ENCODE measurements around the gene GRIPAP1.

Gene GRIPAP1, protein sequence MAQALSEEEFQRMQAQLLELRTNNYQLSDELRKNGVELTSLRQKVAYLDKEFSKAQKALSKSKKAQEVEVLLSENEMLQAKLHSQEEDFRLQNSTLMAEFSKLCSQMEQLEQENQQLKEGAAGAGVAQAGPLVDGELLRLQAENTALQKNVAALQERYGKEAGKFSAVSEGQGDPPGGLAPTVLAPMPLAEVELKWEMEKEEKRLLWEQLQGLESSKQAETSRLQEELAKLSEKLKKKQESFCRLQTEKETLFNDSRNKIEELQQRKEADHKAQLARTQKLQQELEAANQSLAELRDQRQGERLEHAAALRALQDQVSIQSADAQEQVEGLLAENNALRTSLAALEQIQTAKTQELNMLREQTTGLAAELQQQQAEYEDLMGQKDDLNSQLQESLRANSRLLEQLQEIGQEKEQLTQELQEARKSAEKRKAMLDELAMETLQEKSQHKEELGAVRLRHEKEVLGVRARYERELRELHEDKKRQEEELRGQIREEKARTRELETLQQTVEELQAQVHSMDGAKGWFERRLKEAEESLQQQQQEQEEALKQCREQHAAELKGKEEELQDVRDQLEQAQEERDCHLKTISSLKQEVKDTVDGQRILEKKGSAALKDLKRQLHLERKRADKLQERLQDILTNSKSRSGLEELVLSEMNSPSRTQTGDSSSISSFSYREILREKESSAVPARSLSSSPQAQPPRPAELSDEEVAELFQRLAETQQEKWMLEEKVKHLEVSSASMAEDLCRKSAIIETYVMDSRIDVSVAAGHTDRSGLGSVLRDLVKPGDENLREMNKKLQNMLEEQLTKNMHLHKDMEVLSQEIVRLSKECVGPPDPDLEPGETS

DNA sequence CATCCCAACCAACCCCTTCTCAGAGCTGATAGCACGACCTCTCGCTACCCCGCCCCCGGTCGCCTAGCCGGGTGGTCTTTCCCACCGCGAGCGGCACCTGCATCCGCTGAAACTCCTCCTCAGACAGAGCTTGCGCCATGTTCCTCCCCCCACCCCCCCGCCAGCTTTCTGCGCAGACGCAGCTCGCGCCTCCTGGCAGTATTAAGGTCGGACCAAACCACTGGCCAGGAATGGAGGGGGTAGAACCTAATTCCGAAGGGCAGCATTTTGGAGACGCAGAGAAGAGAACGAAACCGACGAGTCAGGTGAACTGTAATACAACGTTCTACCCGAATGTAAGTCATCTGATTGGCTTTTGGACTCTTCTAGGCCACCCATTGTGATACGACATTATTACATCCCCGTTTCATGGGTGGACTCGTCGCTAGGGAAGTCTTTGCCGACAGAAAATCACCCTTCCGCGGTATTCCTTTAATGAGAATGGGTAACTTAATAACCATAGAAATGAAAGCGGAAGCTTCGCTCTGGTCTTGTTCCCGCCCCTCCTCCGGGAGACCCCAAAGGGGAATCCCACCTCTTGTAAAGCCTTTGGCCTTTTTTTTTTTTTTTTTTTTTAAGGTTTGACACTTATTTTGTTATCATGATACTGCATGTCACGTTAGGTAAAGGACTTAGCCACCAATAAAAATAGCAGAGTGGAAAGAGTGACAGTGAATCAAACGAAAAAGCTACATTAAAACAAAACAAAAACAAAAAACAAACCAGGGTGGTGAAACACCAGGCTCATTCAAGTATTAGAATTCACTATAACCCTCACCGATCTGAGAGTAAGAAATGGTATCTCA lies at the start of gene GRIPAP1:
GRIPAP1 (minus strand) TSS at position 174 of the 845 bp plus-strand sequence; CDS start at position 139, 35 bp downstream.
- in situ Hi-C loops (cut with MboI; ENCODE audit: low sequenced_read_pairs) = no loop called here

DNA sequence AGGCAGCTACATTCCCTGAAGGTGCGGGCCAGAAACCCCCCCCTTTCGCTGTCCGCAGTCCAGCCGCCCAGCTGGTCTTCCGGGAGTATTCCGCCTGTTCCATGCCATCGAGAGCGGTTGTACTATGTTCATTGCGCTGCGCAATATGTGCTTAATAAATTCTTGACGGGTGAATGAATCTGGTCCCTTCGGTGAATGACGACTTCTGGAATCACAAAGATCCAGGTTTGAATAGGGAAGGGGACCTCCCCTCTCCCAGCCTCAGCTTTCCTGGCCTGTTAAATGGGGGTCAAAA lies 41.9 kb upstream of the GRIPAP1 start:
- in situ Hi-C loops (cut with MboI; ENCODE audit: low sequenced_read_pairs) = no loop called here

DNA sequence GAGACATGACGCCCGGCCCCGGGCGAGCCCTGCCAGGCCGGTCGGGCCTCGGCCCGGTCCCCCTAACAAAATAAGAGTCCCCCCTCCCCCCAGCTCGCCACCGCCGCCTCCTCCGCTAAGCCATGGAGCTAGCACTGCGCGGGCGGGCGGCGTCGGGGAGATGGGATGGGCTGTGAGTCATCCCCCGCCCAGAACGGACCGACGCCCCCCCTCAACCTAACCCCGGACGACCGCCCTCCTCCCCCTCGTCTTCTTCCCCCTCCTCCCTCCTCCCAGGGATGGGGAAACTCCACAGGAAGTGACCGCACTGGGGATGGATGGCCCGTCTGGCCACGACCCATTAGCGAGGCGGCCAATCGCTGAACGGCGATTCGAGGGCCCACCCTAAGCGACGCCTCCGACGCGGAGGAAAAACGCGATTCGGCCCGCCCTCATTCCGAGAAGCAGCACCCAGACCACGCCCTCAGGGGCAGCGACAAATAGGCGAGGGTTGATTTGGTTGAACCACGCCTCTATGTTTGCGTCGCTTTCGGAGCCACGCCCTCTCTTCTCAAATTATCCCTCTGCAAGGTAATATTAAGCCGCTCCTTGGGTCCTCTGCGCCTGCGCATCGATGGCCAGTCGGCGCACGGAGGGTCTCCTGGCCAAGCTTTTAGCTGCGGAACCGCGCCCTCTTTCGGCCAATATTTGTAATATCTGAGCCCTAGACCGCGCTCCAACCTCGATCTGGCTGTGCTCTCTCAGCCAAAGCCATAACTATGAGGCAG lies 41.3 kb upstream of the GRIPAP1 start, which contains the start of gene TFE3:
TFE3 (minus strand) TSS at position 138 of the 767 bp plus-strand sequence; CDS start at position 7, 131 bp downstream.
- in situ Hi-C loops (cut with MboI; ENCODE audit: low sequenced_read_pairs) = no loop called here

DNA sequence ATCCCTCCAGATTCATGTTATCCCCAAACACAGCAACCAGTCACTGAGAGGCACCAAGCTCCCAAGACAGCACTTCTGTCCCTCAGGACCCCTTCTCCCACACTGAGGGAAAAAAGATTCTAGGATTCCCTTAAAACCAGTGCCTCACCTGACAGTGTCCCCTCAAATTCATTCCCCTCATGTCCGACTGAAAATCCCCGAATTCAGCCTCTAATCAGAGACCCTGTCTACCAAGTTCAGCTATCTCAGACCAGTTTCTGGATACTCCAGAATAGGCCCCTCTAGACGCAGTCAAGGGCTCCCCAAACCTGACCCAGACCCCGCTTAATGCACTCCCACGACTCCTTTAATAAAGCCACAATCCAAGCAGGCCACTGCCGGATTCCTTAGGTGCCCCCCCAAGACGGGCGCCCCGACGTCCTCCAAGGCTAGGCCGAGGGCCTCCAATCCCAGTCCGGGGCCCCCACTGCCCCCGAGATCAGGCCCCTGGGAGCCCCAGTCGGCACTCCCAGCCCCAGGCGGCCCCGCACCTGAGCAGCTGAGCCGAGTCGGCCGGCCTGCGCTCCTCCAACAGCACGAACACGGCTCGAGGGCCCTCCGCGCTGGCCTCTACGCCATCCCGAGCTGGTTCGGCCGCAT lies 40.6 kb upstream of the GRIPAP1 start:
- in situ Hi-C loops (cut with MboI; ENCODE audit: low sequenced_read_pairs) = no loop called here

DNA sequence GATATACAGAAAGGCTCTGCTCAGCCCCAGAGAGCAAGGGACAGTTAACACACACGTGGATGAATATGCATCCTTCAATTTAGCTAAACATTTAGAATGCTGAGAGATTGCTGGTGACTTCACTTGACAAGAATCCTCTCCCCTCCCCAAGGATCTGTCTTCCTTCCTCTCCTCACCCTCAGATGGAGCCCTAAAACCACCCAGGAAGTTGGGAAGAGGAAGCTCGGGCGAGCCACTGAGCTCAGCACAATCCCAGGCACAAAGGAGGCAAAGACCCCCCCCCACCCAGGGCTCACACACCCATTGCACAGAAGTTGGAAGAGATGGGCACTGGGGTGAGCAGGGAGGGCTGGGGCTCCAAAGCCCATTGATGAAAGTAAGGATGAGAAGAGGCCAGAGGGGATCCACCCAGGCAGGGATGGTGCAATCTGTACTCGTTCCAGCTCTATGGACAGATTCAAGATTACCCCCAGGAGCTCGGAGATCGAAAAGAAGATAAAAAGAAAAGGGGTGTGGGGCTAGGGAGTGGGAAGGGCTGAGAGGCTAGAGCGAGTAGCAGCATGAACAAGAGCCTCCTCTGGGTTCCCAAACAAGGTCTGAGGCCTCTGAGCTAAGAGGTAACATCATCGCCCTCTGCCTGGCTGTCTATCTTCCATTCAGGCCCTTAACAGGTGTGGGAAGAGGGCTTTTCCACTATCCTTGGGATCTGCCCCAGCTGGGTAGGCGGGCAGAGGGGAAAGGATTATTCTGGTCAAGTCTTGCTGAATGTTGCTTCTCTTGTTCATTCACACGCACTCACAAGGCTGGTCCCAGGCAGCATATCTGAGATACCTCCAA lies 39.9 kb upstream of the GRIPAP1 start:
- in situ Hi-C loops (cut with MboI; ENCODE audit: low sequenced_read_pairs) = no loop called here

DNA sequence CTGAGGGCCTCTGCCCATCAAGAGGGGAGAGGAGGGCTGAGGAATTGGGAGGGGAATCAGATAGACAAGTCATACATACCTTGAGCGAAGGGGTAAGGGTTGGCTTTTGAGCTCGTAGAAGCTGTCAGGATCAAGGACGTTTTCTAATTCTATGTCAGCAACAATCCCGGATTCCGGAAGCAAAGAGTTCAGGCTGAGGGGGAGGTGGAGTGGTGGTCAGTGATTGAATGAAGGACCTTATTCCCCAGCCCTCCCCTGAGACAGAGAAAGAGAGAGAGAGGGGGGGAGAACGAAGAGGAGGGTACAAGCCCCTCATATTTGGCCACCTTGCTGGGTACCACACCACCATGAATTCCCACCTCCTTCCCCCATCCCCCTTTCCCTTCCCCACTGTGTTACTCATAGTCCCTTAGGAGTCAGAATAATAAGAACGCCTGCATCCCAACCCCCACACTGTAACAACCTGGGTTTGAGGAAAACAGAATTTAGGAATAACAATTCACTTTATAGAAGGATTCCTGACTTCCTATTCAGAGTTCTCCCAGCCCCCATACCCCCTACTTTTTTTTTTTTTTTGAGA lies 38.4 kb upstream of the GRIPAP1 start:
- in situ Hi-C loops (cut with MboI; ENCODE audit: low sequenced_read_pairs) = no loop called here

DNA sequence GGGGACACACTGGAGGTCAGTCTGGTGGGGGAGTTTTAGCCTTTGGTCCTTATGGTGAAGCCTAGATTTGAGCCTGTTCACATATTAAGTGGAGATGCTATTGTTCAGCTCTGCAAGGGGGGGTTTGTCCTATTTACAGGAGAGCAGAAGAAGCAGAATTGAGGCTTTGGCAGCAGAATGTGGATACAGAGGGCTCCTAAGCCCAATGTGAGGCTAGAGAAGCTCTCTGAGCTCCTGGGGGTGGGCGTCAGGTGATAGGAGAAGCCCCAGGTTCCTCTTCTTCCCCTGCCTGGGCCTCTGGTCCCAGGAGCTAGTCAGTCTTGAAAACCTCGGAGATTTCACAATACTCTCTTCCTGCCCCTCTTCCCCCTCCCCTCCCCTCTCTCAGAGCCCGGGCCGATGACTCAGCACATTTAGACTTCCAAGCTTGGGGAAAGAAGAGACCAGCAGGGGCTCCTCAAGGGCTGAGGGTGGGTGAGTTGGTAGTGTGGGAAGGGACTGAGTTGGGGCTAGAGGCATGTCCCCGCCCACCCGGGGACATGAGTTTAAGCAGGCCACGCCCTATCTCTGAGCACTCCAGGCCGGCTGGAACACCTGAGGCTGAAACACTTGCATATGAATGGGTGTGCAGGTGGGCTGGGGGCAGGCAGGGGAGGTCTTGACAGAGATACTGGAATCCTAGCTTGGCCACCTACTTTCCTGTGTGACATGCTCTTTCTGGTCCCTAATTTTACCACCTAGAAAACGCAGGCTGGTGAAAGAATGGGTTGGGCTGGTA lies 37.7 kb upstream of the GRIPAP1 start:
- in situ Hi-C loops (cut with MboI; ENCODE audit: low sequenced_read_pairs) = no loop called here

DNA sequence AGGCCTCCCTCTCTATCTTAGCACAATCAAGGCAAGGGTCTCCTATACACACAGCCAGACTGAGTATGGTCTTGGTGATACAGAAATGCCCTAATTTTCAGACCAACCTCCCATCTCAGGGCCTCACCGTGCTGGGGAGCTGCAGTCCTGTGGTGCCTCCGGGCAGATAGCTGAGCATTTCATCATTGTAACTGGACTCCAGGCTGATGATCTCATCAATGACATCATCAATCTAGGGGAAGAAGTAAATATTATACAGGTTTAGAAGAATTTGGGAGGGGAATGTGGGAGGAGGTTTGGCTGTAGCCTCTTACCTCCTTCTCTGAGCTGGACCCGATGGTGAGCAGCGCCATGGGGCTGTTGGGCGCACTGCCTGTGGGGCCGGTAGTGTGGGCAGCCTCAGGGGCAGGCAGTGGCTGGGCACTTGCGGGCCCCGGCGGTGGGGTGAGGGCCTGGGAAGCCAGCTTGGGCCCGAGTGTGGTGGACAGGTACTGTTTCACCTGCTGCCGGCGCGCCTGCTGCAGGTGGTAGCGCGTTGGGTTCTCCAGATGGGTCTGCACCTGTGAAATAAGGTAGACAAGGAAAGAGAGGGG lies 35.9 kb upstream of the GRIPAP1 start:
- in situ Hi-C loops (cut with MboI; ENCODE audit: low sequenced_read_pairs) = no loop called here

DNA sequence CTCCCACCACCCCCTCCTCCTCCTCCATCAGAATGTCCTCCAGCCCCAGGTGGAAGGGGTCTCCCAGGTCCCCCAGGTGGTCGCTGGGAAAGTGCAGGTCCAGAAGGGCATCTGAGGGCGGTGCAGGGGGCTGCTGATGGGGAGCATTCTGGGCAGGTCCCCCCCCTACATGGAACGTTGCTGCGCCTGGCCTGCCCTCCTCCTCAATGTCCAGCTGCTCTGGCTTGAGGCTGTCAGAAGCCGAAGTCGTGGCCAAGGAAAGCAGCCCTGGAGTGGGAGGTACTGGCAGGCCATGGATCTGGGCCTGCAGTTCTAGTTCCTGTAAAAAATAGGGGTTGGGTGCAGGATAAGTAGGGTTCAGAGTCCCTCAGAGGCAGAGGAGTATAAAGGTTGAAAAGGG lies 28.2 kb upstream of the GRIPAP1 start:
- in situ Hi-C loops (cut with MboI; ENCODE audit: low sequenced_read_pairs) = no loop called here

DNA sequence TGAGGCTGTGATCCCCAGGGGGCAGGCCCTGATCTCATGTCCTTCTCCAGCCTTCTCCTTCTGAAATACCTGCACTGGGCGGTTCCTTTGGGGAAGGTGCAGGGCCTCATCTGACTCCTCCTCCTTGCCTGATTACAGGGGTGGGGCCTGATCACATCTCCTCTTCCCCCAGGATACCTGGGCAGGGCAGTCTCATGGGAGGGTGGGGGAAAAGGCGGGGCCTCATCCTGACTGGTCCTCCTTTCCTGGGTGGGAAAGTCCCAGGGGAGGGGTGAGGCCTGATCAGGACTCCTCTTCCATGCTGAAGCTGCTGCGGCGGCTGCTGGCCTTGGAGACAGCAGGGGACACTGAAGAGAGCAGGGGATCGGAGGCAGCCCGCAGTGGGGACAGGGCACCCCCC lies 27.8 kb upstream of the GRIPAP1 start:
- in situ Hi-C loops (cut with MboI; ENCODE audit: low sequenced_read_pairs) = no loop called here

DNA sequence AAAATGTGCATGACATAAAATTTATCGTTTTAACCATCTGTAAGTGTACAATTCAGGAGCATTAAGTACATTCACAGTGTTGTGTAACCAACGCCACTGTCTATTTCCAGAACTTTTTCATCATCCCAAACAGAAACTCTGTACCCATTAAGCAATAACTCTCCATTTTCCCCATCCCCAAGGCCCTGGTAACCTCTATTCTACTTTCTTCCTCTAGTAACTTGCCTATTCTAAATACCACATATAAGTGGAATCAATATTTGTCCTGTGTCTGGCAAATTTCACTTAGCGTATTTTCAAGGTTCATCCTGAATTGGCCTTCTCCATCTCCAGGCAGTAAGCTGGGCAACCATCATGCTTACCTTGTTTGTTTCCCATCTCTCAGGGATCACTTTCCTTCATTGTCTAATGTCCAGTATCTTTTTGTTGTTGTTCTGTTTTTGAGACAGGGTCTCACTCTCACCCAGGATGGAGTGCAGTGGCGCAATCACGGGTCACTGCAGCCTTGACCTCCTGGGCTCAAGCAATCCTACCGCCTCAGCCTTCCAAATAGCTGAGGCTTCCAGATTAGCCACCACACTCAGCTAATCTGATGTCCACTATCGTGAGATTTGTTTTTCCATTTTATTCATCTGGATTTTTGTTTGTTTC lies 17.7 kb upstream of the GRIPAP1 start:
- in situ Hi-C loops (cut with MboI; ENCODE audit: low sequenced_read_pairs) = no loop called here

DNA sequence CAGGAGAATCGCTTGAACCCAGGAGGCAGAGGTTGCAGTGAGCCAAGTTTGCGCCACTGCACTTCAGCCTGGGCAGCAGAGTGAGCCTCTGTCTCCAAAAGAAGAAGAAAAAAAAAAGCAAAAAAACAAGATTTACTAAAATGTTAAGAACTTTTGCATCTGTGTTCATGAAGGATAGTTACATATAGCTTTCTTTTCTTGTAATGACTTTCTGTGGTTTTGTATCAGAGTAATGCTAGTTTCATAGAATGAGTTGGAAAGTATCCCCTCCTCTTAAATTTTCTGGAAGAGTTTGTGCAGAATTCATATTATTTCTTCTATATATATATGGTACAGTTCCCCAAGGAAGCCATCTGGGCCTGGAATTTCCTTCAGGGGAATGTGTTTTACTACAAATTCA lies 17.0 kb upstream of the GRIPAP1 start:
- in situ Hi-C loops (cut with MboI; ENCODE audit: low sequenced_read_pairs) = no loop called here

DNA sequence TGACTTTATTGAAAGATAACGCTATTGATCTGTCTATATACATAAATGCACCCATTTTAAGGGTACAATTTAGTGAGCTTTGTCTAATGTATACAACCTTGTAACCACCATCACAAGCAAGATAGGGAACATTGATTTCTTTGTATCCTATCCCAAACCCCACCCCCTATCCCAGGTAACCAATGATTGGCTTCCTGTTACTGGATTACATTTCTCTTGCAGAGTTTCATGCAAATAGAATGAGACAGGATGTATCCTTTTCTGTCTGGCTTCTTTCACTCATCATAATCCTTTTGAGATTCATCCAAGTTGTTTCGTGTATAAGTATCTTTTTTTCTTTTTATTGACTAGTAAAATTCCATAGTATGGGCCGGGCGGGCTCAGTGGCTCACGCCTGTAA lies 1.6 kb upstream of the GRIPAP1 start:
- in situ Hi-C loops (cut with MboI; ENCODE audit: low sequenced_read_pairs) = no loop called here

DNA sequence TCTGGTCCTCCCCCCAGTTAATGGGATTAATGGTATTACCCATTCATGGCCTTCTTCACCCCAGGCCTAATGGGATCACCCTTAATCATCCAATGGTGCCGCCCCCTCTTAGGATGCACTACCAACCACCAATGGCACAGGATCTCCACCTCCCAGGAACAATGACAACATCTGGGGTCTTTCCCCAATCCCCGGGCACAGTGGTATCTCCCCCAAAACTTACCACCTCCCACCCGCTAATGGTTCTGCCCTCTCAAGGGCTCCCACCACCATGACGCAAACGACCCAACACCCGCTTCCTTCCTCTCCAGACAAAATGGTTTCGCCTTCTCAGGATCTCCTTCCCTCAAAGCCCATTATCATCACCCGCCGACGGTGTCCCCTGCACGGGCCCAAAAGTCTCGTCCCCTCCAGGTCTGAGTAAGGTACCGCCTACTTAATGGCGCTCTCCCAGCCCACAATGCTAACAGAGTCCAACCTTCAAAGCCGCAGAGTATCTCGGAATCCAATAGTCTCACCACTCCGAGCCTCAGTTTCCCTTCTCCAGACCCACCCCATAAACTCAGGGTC lies 458 bp downstream of the GRIPAP1 start:
- in situ Hi-C loops (cut with MboI; ENCODE audit: low sequenced_read_pairs) = no loop called here

DNA sequence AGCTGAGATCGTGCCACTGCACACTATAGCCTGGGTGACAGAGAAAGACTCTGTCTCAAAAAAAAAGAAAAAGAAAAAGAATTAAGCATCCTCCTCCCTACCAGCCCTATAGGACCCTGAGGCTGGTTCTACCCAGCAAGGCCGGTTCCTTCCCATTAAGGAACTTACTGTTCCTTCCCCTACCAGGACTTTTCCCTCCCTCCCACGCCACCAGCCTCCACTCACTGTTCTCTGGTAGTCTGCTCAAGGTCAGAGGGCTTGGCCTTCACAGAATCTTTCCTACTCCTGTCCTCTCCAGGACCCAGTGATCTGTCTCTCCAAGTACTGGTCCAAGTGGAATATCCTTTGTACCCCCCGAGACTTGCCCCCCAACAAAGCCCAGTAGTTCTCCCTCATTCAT lies 1.4 kb downstream of the GRIPAP1 start:
- in situ Hi-C loops (cut with MboI; ENCODE audit: low sequenced_read_pairs) = no loop called here

DNA sequence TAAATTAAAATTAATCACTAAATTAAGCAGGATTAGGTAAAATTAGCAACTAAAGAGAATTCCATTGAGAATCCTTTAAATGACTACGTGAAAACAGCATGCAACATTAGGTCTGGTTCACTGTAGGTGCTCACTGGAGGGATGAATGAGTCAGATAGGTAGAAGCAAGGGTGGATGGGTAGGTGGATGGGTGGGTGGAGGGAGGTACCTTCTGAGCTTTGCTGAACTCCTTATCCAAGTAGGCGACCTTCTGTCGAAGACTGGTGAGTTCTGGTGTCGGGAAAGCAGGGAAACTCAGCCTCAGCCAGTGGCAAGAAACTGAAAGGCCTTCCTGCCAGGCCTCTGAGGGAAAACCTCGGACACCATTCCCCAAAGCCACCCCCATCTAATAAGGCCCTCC lies 3.0 kb downstream of the GRIPAP1 start:
- in situ Hi-C loops (cut with MboI; ENCODE audit: low sequenced_read_pairs) = no loop called here

DNA sequence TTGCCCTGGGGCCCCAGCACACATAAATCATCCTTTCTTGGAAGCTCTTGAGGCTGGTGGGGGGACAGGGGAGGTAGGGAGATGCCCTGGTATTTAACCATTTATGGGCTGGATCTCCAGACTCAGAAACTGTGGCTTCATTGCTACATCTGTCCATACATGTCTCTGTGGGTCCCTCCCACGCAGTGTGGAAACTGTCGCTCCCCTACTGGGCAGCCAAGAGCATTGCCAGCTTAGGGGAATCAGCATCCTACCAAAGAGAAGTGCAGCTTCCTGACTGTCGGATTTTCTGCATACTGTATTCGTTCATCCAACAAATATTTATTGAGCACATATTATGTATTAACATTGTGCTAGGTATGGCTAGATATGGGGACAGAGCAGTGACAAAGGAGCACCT lies 3.7 kb downstream of the GRIPAP1 start:
- in situ Hi-C loops (cut with MboI; ENCODE audit: low sequenced_read_pairs) = no loop called here

All from hTERT RPE-1 (cell line).